NCI-H524 treated with DMSO at 0.1 percent for 48 hours (cell line): Measurements from ENCODE around the gene DOP1B.
A peak's percentile ranks its signal among the peaks of the same experiment; 100 is the strongest.
"Not testable (repeated sequence)": the region's sequence is repeated elsewhere in the genome, so short reads cannot be mapped to it uniquely, and the experiment has no call there.

Source experiments
- DNase-seq: peaks from one replicate; lab custom pipeline; 2025; lab: John Stamatoyannopoulos, UW

The DOP1B gene

GRCh38 chr21:36171336-36171735 lies 14.7 kb downstream of the DOP1B start:
- no peak for DNase-seq

GRCh38 chr21:36171741-36172331 lies 15.2 kb downstream of the DOP1B start:
- DNase-seq = no peak

- no peak for DNase-seq
Observed at GRCh38 chr21:36174780-36175179, 18.2 kb downstream of the DOP1B start.

GRCh38 chr21:36175771-36176565 lies 19.3 kb downstream of the DOP1B start:
- peak; percentile 28 for DNase-seq

- no peak for DNase-seq
Observed at GRCh38 chr21:36178349-36178748, 21.7 kb downstream of the DOP1B start.

- DNase-seq = no peak
Observed at GRCh38 chr21:36179145-36179544, 22.5 kb downstream of the DOP1B start.

- DNase-seq = no peak
Observed at GRCh38 chr21:36180963-36181362, 24.3 kb downstream of the DOP1B start.

- DNase-seq = no peak
Observed at GRCh38 chr21:36183144-36183795, 26.6 kb downstream of the DOP1B start.

- no peak for DNase-seq
Observed at GRCh38 chr21:36184545-36184944, 27.9 kb downstream of the DOP1B start.

GRCh38 chr21:36185523-36185922 lies 28.9 kb downstream of the DOP1B start:
- DNase-seq = no peak

GRCh38 chr21:36186081-36186480 lies 29.5 kb downstream of the DOP1B start:
- no peak for DNase-seq

GRCh38 chr21:36186506-36187399 lies 30.1 kb downstream of the DOP1B start:
- no peak for DNase-seq

- no peak for DNase-seq
Observed at GRCh38 chr21:36188081-36188681, 31.6 kb downstream of the DOP1B start.

GRCh38 chr21:36188937-36189336 lies 32.3 kb downstream of the DOP1B start:
- no peak for DNase-seq

- DNase-seq = no peak
Observed at GRCh38 chr21:36190736-36191135, 34.1 kb downstream of the DOP1B start.

- DNase-seq = no peak
Observed at GRCh38 chr21:36193200-36193599, 36.6 kb downstream of the DOP1B start.

- DNase-seq = no peak
Observed at GRCh38 chr21:36194024-36194423, 37.4 kb downstream of the DOP1B start.

- no peak for DNase-seq
Observed at GRCh38 chr21:36195613-36196012, 39.0 kb downstream of the DOP1B start.

- no peak for DNase-seq
Observed at GRCh38 chr21:36199021-36199420, 42.4 kb downstream of the DOP1B start.

- not testable (repeated sequence) for DNase-seq
Observed at GRCh38 chr21:36199575-36199974, 43.0 kb downstream of the DOP1B start.

- no peak for DNase-seq
Observed at GRCh38 chr21:36200081-36200561, 43.5 kb downstream of the DOP1B start.
